Osteoblast (primary cell): ENCODE results near the gene ARHGAP23. TPM values are rescaled to one million over a fixed set of nuclear protein-coding genes. Genes with fewer than 3 reads are reported as not detected.
A peak's percentile ranks its signal among the peaks of the same experiment; 100 is the strongest.

Experiments used
- DNase-seq: peaks from one replicate; pipeline ENCODE4 v3.0.0; 2011; ENCODE audit warnings: low spot score, mixed read lengths; ENCODE audit not compliant: insufficient read length; ENCODE audit errors: missing footprints
- H2AFZ ChIP-seq: 2 replicates; pipeline ENCODE4 v1.6.0; 2011; ENCODE audit warnings: mild to moderate bottlenecking, low read length
- H3K27ac ChIP-seq: 2 replicates; pipeline ENCODE4 v1.5.1; 2011; ENCODE audit warnings: mild to moderate bottlenecking, low read depth, low read length, moderate library complexity
- H3K27me3 ChIP-seq: 2 replicates; pipeline ENCODE4 v1.6.0; 2012; ENCODE audit warnings: mild to moderate bottlenecking, control low read depth, inconsistent platforms, low read length, moderate library complexity; ENCODE audit not compliant: insufficient read depth
- H3K36me3 ChIP-seq: 2 replicates; pipeline ENCODE4 v1.5.1; 2011; ENCODE audit warnings: mild to moderate bottlenecking, low read length, control low read depth, moderate library complexity; ENCODE audit not compliant: insufficient read depth
- H3K4me1 ChIP-seq: 2 replicates; pipeline ENCODE4 v1.5.1; 2011; ENCODE audit warnings: mild to moderate bottlenecking, low read length, control low read depth, moderate library complexity; ENCODE audit not compliant: insufficient read depth
- H3K4me2 ChIP-seq: 2 replicates; pipeline ENCODE4 v1.6.0; 2011; ENCODE audit warnings: mild to moderate bottlenecking, low read length; ENCODE audit not compliant: insufficient read depth
- H3K4me3 ChIP-seq: fragments of 200-600 bp; sonication (generic); 3 replicates; pipeline ENCODE4 v1.5.1; 2012; ENCODE audit warnings: mild to moderate bottlenecking, low read length, inconsistent platforms; ENCODE audit not compliant: insufficient read depth
- H3K79me2 ChIP-seq: 2 replicates; pipeline ENCODE4 v1.6.0; 2012; ENCODE audit warnings: mild to moderate bottlenecking, low read length, control low read depth, inconsistent platforms; ENCODE audit not compliant: insufficient read depth
- H3K9me3 ChIP-seq: 2 replicates; pipeline ENCODE4 v1.5.1; 2011; ENCODE audit warnings: low read depth, low read length, control low read depth
- H4K20me1 ChIP-seq: 2 replicates; pipeline ENCODE4 v1.6.0; 2012; ENCODE audit warnings: mild to moderate bottlenecking, low read length, control low read depth; ENCODE audit not compliant: insufficient read depth
- total RNA-seq: library from RNA; depleted of rRNA; stranded (reverse); fragments of >200 nt; gene quantifications from 2 replicates; pipeline ENCODE4 v1.2.3, GENCODE V29; 2012
- TF ChIP-seq, protein P1 (sequence below): IDR thresholded peaks from 2 replicates; pipeline ENCODE4 v1.5.1; 2011; ENCODE audit warnings: mild to moderate bottlenecking, low read depth, low read length, moderate library complexity; ENCODE audit errors: extremely low read depth

Gene ARHGAP23
- total RNA-seq, 1 donor, result 47.0 TPM

- no peaks in the 10 kb centered on the region for H3K4me1 ChIP-seq
- no peaks in the 10 kb centered on the region for H3K79me2 ChIP-seq
- peaks cover 26% of the 10 kb centered on the region for H3K27me3 ChIP-seq
- H4K20me1 ChIP-seq, result no peaks in the 10 kb centered on the region
- no peaks in the 10 kb centered on the region for H3K36me3 ChIP-seq
- DNase-seq, result peak; percentile 22
- no peak overlapping the region for H3K27ac ChIP-seq
- H2AFZ ChIP-seq, result no peak overlapping the region
- H3K4me2 ChIP-seq, result no peak overlapping the region
- H3K4me3 ChIP-seq, result no peak overlapping the region
- TF ChIP-seq, protein P1, sequence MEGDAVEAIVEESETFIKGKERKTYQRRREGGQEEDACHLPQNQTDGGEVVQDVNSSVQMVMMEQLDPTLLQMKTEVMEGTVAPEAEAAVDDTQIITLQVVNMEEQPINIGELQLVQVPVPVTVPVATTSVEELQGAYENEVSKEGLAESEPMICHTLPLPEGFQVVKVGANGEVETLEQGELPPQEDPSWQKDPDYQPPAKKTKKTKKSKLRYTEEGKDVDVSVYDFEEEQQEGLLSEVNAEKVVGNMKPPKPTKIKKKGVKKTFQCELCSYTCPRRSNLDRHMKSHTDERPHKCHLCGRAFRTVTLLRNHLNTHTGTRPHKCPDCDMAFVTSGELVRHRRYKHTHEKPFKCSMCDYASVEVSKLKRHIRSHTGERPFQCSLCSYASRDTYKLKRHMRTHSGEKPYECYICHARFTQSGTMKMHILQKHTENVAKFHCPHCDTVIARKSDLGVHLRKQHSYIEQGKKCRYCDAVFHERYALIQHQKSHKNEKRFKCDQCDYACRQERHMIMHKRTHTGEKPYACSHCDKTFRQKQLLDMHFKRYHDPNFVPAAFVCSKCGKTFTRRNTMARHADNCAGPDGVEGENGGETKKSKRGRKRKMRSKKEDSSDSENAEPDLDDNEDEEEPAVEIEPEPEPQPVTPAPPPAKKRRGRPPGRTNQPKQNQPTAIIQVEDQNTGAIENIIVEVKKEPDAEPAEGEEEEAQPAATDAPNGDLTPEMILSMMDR, result no peak
- H3K9me3 ChIP-seq, result no peaks in the 10 kb centered on the region
Measured at GRCh38 chr17:38532451-38532850, 104.2 kb downstream of the ARHGAP23 start.

DNA sequence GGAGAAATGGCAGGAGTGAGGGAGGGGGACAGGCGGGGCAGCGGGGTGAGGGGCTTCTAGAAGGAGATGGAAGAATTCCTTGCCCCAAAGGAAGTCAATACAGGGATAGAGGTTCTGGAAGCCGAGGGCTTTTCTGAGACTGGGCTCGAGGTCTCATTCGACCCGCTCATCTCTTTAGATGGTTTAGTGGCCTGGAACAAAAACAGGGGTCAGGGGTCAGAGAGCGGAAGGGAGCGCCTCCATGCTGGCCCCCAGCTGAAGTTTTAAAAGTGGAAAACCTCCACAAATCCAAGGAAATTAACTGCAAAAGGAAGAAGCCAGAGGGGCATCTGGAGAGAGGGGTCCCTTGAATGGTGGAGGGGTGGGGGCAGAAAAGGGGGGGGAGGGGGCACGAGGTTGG is 105.0 kb downstream of the ARHGAP23 start:
- Histone ChIP-seq H3K36me3 (no peaks in the 10 kb centered on the region), H3K27ac (no peak overlapping the region), H2AFZ (no peak overlapping the region), H3K27me3 (peaks cover 23% of the 10 kb centered on the region), H3K79me2 (no peaks in the 10 kb centered on the region), H4K20me1 (no peaks in the 10 kb centered on the region), H3K4me2 (no peak overlapping the region), H3K4me3 (no peak overlapping the region), H3K9me3 (no peaks in the 10 kb centered on the region), H3K4me1 (no peaks in the 10 kb centered on the region)
- TF ChIP-seq, protein P1, result no peak
- no peak for DNase-seq

GRCh38 chr17:38533866-38534497 is 105.7 kb downstream of the ARHGAP23 start:
- Histone ChIP-seq H3K36me3 (no peaks in the 10 kb centered on the region), H3K79me2 (no peaks in the 10 kb centered on the region), H3K27me3 (peaks cover 19% of the 10 kb centered on the region), H3K4me2 (no peak overlapping the region), H3K27ac (no peak overlapping the region), H2AFZ (no peak overlapping the region), H4K20me1 (no peaks in the 10 kb centered on the region), H3K4me3 (no peak overlapping the region), H3K9me3 (no peaks in the 10 kb centered on the region), H3K4me1 (no peaks in the 10 kb centered on the region)
- DNase-seq, result peak; percentile 88
- TF ChIP-seq, protein P1, result no peak

GRCh38 chr17:38534498-38534885 is 106.2 kb downstream of the ARHGAP23 start:
- H3K9me3 ChIP-seq, result no peaks in the 10 kb centered on the region
- TF ChIP-seq, protein P1, result no peak
- no peaks in the 10 kb centered on the region for H3K79me2 ChIP-seq
- no peak overlapping the region for H2AFZ ChIP-seq
- no peak overlapping the region for H3K27ac ChIP-seq
- H3K36me3 ChIP-seq, result no peaks in the 10 kb centered on the region
- no peaks in the 10 kb centered on the region for H3K4me1 ChIP-seq
- H3K27me3 ChIP-seq, result peaks cover 16% of the 10 kb centered on the region
- no peak overlapping the region for H3K4me3 ChIP-seq
- no peaks in the 10 kb centered on the region for H4K20me1 ChIP-seq
- DNase-seq, result no peak
- no peak overlapping the region for H3K4me2 ChIP-seq
